Measurements from ENCODE around the gene FBXL4. TPM values are rescaled to one million over a fixed set of nuclear protein-coding genes. Genes with fewer than 3 reads are reported as not detected.

Gene FBXL4
- polyA plus RNA-seq, 1 of the 3 experiments (the other 2 are of a cell fraction), result 8.1 TPM

DNA sequence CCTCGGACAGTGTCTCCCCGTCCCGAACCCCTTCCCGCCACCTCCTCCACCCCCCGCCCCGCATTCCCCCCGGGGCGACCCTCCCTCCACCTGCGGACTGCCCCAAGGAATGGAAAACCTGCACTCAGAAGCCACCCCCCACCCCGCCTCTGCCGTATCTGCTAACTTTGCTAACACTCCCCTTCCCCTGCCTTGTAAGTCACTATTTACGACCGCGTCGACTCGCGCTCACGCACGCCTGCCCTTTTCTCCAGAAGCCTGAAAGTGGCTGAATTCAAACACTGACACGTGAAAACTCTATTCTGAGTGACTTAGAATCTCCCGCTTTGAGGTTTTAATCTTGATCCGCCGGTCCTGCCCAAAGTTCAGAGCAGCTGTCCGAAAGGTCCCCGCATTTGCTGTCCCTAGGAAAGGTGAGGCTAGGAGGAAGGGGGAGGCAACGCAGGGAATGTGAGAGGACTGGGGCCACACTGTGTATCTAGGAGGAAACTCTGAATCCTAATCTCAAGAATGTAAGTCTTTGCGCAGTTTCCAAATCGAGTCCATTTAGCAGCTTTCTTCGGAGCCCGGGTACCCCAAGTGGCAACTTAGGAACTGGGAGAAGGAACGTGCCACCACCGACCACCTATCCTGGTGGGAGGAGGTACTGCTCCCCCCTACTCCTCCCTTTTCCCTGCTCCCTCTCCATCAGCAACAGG is 122.7 kb downstream of the FBXL4 start:
- ChIA-PET POLR2A (no interaction called here), CTCF (no interaction called here)
- DNase-seq, result no peak
- Histone ChIP-seq H3K36me3 (replicated peaks in 1 of 2; ENCODE audit: control insufficient read depth in 1 of 2, insufficient read depth in 2 of 2, low read length in 1 of 2) (no peaks in the 10 kb centered on the region), H3K9me3 (no peaks in the 10 kb centered on the region), H3K4me2 (peak overlapping the region; percentile 89), H3K27me3 (ENCODE audit: insufficient read depth) (no peaks in the 10 kb centered on the region), H3K4me3 (ENCODE audit: low read depth in 2 of 2, low read length in 1 of 2) (peak overlapping the region; percentile 45 to 61), H3F3A (replicated peaks; ENCODE audit: insufficient read depth) (peaks cover 10% of the 10 kb centered on the region), H3K79me2 (ENCODE audit: insufficient read depth) (no peaks in the 10 kb centered on the region), H3K27ac (ENCODE audit: low read depth in 2 of 2, low read length in 1 of 2) (no peak overlapping the region), H3K4me1 (ENCODE audit: control insufficient read depth in 1 of 2, insufficient read depth in 2 of 2, low read depth in 1 of 2, low read length in 1 of 2) (peaks cover 0 to 21% of the 10 kb centered on the region in 2 experiments; a peak in 2 of 4 replicates), H3K9me2 (no peaks in the 10 kb centered on the region), H3K9ac (no peak overlapping the region), H4K20me1 (ENCODE audit: insufficient read depth) (no peaks in the 10 kb centered on the region), H2AFZ (ENCODE audit: low read depth) (peak overlapping the region; percentile 74; the same call in 1 of the 2 replicates)
- TF ChIP-seq, protein P1, sequence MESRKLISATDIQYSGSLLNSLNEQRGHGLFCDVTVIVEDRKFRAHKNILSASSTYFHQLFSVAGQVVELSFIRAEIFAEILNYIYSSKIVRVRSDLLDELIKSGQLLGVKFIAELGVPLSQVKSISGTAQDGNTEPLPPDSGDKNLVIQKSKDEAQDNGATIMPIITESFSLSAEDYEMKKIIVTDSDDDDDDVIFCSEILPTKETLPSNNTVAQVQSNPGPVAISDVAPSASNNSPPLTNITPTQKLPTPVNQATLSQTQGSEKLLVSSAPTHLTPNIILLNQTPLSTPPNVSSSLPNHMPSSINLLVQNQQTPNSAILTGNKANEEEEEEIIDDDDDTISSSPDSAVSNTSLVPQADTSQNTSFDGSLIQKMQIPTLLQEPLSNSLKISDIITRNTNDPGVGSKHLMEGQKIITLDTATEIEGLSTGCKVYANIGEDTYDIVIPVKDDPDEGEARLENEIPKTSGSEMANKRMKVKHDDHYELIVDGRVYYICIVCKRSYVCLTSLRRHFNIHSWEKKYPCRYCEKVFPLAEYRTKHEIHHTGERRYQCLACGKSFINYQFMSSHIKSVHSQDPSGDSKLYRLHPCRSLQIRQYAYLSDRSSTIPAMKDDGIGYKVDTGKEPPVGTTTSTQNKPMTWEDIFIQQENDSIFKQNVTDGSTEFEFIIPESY (IDR thresholded peaks at IDR 0.05; ENCODE audit: borderline replicate concordance, low read depth), result no peak
- TF ChIP-seq RFX5 (IDR thresholded peaks at IDR 0.05; ENCODE audit: low read length) (no peak), JUND (IDR thresholded peaks at IDR 0.05) (no peak), SIN3A (IDR thresholded peaks at IDR 0.05; ENCODE audit: borderline replicate concordance, low read depth, low read length) (no peak), TAF1 (IDR thresholded peaks at IDR 0.05; ENCODE audit: borderline replicate concordance, low read depth, low read length) (no peak), RAD21 (IDR thresholded peaks at IDR 0.05; ENCODE audit: low read length) (no peak)
- TF ChIP-seq, protein P2, sequence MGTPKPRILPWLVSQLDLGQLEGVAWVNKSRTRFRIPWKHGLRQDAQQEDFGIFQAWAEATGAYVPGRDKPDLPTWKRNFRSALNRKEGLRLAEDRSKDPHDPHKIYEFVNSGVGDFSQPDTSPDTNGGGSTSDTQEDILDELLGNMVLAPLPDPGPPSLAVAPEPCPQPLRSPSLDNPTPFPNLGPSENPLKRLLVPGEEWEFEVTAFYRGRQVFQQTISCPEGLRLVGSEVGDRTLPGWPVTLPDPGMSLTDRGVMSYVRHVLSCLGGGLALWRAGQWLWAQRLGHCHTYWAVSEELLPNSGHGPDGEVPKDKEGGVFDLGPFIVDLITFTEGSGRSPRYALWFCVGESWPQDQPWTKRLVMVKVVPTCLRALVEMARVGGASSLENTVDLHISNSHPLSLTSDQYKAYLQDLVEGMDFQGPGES (IDR thresholded peaks at IDR 0.05; ENCODE audit: low read depth, low read length), result no peak
- TF ChIP-seq, protein P3, sequence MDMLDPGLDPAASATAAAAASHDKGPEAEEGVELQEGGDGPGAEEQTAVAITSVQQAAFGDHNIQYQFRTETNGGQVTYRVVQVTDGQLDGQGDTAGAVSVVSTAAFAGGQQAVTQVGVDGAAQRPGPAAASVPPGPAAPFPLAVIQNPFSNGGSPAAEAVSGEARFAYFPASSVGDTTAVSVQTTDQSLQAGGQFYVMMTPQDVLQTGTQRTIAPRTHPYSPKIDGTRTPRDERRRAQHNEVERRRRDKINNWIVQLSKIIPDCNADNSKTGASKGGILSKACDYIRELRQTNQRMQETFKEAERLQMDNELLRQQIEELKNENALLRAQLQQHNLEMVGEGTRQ (IDR thresholded peaks at IDR 0.05; ENCODE audit: borderline replicate concordance, low read depth, low read length), result no peak
- WGBS (ENCODE audit: low lambda C conversion rate), result 22% methylated on average over 30 of the region's 32 CpGs

DNA sequence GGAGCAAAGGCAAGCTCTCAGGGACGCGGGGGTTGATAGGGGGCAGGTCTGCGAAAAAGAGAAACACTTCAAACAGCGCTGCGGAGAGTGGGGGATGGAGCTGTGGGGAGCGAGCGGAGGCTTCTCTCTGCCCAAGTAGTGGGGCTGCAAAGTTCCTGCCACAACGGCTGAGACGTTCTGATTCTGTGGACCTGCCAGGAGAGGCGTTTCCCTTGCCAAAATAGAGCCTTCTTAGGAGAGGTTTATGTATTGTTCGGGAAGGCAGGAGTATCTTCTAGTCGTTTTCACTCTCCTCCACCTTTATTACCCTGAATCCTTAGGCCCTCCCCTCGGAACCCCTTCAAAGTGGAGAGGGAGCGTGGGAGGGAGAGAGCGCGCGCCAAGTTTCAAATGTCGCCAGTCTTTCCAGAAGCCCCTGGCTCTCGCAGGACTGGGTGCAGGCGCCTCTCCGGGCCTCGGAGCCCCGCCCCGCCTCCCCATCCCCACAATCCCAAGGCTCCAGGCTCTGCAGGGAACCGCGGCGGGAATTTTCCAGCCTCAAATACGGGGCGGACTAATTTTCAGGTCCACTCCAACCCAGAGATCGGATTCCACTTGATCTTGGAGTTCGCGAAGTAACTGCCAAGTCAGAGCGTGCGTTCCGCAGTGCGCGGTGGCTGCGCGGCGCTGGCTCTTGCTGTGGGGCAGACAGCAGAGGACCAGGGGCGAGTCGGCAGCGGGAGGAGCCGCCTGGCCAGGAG is 123.4 kb downstream of the FBXL4 start:
- Histone ChIP-seq H3K4me1 (ENCODE audit: control insufficient read depth in 1 of 2, insufficient read depth in 2 of 2, low read depth in 1 of 2, low read length in 1 of 2) (peaks cover 0 to 21% of the 10 kb centered on the region in 2 experiments; a peak in 2 of 4 replicates), H3K9me2 (no peaks in the 10 kb centered on the region), H3K27me3 (ENCODE audit: insufficient read depth) (no peaks in the 10 kb centered on the region), H3K4me2 (peak overlapping the region; percentile 89), H3K9me3 (no peaks in the 10 kb centered on the region), H4K20me1 (ENCODE audit: insufficient read depth) (no peaks in the 10 kb centered on the region), H3K27ac (ENCODE audit: low read depth in 2 of 2, low read length in 1 of 2) (no peak overlapping the region), H3K9ac (no peak overlapping the region), H2AFZ (ENCODE audit: low read depth) (peak overlapping the region; percentile 74), H3K79me2 (ENCODE audit: insufficient read depth) (no peaks in the 10 kb centered on the region), H3K4me3 (ENCODE audit: low read depth in 2 of 2, low read length in 1 of 2) (peak overlapping the region; percentile 45 to 61), H3K36me3 (replicated peaks in 1 of 2; ENCODE audit: control insufficient read depth in 1 of 2, insufficient read depth in 2 of 2, low read length in 1 of 2) (no peaks in the 10 kb centered on the region), H3F3A (replicated peaks; ENCODE audit: insufficient read depth) (peaks cover 7% of the 10 kb centered on the region)
- TF ChIP-seq FOXM1 (IDR thresholded peaks at IDR 0.05; ENCODE audit: low read depth), result peak; percentile 68; the same call in 1 of the 2 replicates
- no peak for TF ChIP-seq RAD21 (IDR thresholded peaks at IDR 0.05; ENCODE audit: low read length)
- peak; percentile 20 for TF ChIP-seq CHD2 (IDR thresholded peaks at IDR 0.05; ENCODE audit: low read length, partially characterized antibody)
- TF ChIP-seq, protein P4, sequence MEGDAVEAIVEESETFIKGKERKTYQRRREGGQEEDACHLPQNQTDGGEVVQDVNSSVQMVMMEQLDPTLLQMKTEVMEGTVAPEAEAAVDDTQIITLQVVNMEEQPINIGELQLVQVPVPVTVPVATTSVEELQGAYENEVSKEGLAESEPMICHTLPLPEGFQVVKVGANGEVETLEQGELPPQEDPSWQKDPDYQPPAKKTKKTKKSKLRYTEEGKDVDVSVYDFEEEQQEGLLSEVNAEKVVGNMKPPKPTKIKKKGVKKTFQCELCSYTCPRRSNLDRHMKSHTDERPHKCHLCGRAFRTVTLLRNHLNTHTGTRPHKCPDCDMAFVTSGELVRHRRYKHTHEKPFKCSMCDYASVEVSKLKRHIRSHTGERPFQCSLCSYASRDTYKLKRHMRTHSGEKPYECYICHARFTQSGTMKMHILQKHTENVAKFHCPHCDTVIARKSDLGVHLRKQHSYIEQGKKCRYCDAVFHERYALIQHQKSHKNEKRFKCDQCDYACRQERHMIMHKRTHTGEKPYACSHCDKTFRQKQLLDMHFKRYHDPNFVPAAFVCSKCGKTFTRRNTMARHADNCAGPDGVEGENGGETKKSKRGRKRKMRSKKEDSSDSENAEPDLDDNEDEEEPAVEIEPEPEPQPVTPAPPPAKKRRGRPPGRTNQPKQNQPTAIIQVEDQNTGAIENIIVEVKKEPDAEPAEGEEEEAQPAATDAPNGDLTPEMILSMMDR (IDR thresholded peaks at IDR 0.05), result no peak
- TF ChIP-seq TEAD4 (IDR thresholded peaks at IDR 0.05; ENCODE audit: borderline replicate concordance, insufficient read depth), result no peak
- DNase-seq, result peak; percentile 67
- WGBS (ENCODE audit: low lambda C conversion rate), result 14% methylated on average over 21 of the region's 44 CpGs
- CTCF ChIA-PET, result interaction anchor here (1.1 kb wide), 1 partner anchor 10 kb away, joined by 3 read pairs; the partner anchor contains the start of gene POU3F2
- POLR2A ChIA-PET, result no interaction called here
